Liver (tissue), 9 donors: ENCODE data around the gene ENOX2. TPM values are rescaled to one million over a fixed set of nuclear protein-coding genes. Genes with fewer than 3 reads are reported as not detected.

ENCODE experiments used
- DNase-seq: peaks from one replicate; pipeline ENCODE4 v3.0.0-alpha.2; 2017; ENCODE audit warnings: low spot score
- H3K27ac ChIP-seq, 2 donors: one replicate each; pipeline ENCODE4 v1.7.0; 2013; ENCODE audit warnings: inconsistent platforms in 2 of 2, low read length in 2 of 2, control low read depth in 1 of 2, low read depth in 1 of 2, mild to moderate bottlenecking in 1 of 2
- H3K27me3 ChIP-seq, 4 donors: one replicate each; pipeline versions ENCODE4 v1.6.1 to v1.7.0; 2013; ENCODE audit warnings: low read length in 3 of 4, inconsistent platforms in 1 of 4, mild to moderate bottlenecking in 1 of 4, moderate library complexity in 1 of 4; ENCODE audit not compliant: control insufficient read depth in 4 of 4, insufficient read depth in 4 of 4
- H3K36me3 ChIP-seq, 4 donors: one replicate each; pipeline versions ENCODE4 v1.6.1 to v1.7.0; 2013; ENCODE audit warnings: low read length in 3 of 4, mild to moderate bottlenecking in 3 of 4, low read depth in 1 of 4, moderate library complexity in 1 of 4; ENCODE audit not compliant: control insufficient read depth in 4 of 4, insufficient read depth in 3 of 4
- H3K4me1 ChIP-seq, 4 donors: one replicate each; pipeline versions ENCODE4 v1.6.1 to v1.7.0; 2013; ENCODE audit warnings: low read length in 3 of 4, mild to moderate bottlenecking in 3 of 4, moderate library complexity in 1 of 4; ENCODE audit not compliant: control insufficient read depth in 4 of 4, insufficient read depth in 4 of 4
- H3K4me3 ChIP-seq, 3 donors: one replicate each; pipeline versions ENCODE4 v1.6.1 to v1.7.0; 2013; ENCODE audit warnings: low read length in 3 of 3, control low read depth in 1 of 3, low read depth in 1 of 3, mild to moderate bottlenecking in 1 of 3
- H3K9ac ChIP-seq, 2 donors: one replicate each; pipeline ENCODE4 v1.7.0; 2013; ENCODE audit warnings: low read length in 2 of 2, mild to moderate bottlenecking in 2 of 2, moderate library complexity in 2 of 2, control low read depth in 1 of 2, low read depth in 1 of 2
- H3K9me3 ChIP-seq, 4 donors: one replicate each; pipeline versions ENCODE4 v1.6.1 to v1.7.0; 2013; ENCODE audit warnings: low read length in 3 of 4; ENCODE audit not compliant: control insufficient read depth in 4 of 4
- ATF3 ChIP-seq: IDR thresholded peaks from 2 replicates; pipeline ENCODE4 v1.6.1; 2016; ENCODE audit warnings: antibody characterized with exemption
- CTCF ChIP-seq: fragments of 150-350 bp; IDR thresholded peaks from 2 replicates; pipeline ENCODE4 v1.5.1; 2017; ENCODE audit warnings: improper control_type of control experiment, low read depth, low read length; ENCODE audit not compliant: missing input control
- EGR1 ChIP-seq, 2 donors: IDR thresholded peaks; 2 replicates each; pipeline ENCODE4 v1.6.1; 2016 to 2018; ENCODE audit warnings: antibody characterized with exemption in 2 of 2, low read depth in 2 of 2
- FOXA1 ChIP-seq: IDR thresholded peaks from 2 replicates; pipeline ENCODE4 v1.6.1; 2016; ENCODE audit warnings: antibody characterized with exemption
- FOXA2 ChIP-seq: IDR thresholded peaks from 2 replicates; pipeline ENCODE4 v1.6.1; 2016; ENCODE audit warnings: antibody characterized with exemption
- GABPA ChIP-seq, 2 donors: IDR thresholded peaks in 1 of 2; conservative IDR thresholded peaks in 1 of 2; 2 replicates each; pipeline ENCODE4 v1.6.1; 2016; ENCODE audit warnings: antibody characterized with exemption in 2 of 2, mild to moderate bottlenecking in 1 of 2, moderate library complexity in 1 of 2
- HNF4G ChIP-seq: IDR thresholded peaks from 2 replicates; pipeline ENCODE4 v1.6.1; 2016; ENCODE audit warnings: antibody characterized with exemption
- JUND ChIP-seq, 2 donors: IDR thresholded peaks; 2 replicates each; pipeline ENCODE4 v1.6.1; 2016; ENCODE audit warnings: antibody characterized with exemption in 2 of 2
- MAX ChIP-seq: IDR thresholded peaks from 2 replicates; pipeline ENCODE4 v1.6.1; 2016; ENCODE audit warnings: antibody characterized with exemption
- NR2F2 ChIP-seq: IDR thresholded peaks from 2 replicates; pipeline ENCODE4 v1.6.1; 2016; ENCODE audit warnings: antibody characterized with exemption
- RAD21 ChIP-seq, 2 donors: IDR thresholded peaks; 2 replicates each; pipeline ENCODE4 v1.6.1; 2016; ENCODE audit warnings: antibody characterized with exemption in 2 of 2, mild to moderate bottlenecking in 2 of 2
- REST ChIP-seq: IDR thresholded peaks from 2 replicates; pipeline ENCODE4 v1.6.1; 2016; ENCODE audit warnings: antibody characterized with exemption, mild to moderate bottlenecking
- RXRA ChIP-seq, 2 donors: IDR thresholded peaks; 2 replicates each; pipeline ENCODE4 v1.6.1; 2017 to 2018; ENCODE audit warnings: antibody characterized with exemption in 2 of 2, mild to moderate bottlenecking in 1 of 2
- SP1 ChIP-seq: IDR thresholded peaks from 2 replicates; pipeline ENCODE4 v1.6.1; 2018; ENCODE audit warnings: antibody characterized with exemption, mild to moderate bottlenecking
- TAF1 ChIP-seq: conservative IDR thresholded peaks from 2 replicates; pipeline ENCODE4 v1.6.1; 2016; ENCODE audit warnings: antibody characterized with exemption, mild to moderate bottlenecking
- YY1 ChIP-seq: IDR thresholded peaks from 2 replicates; pipeline ENCODE4 v1.6.1; 2016; ENCODE audit warnings: antibody characterized with exemption, mild to moderate bottlenecking
- ZBTB33 ChIP-seq: IDR thresholded peaks from 2 replicates; pipeline ENCODE4 v1.6.1; 2016; ENCODE audit warnings: antibody characterized with exemption
- WGBS: extraction: QIAGEN DNeasy Blood & Tissue Kit; methylation state at CpG from one replicate; pipeline ENCODE4 v1.1.7; 2013; 5-methylcytosine and 5-hydroxymethylcytosine counted together
- polyA plus RNA-seq, 2 donors: library from polyadenylated mRNA; stranded (reverse) in 1 of 2; unstranded in 1 of 2; fragments of 200-250 nt in 1 of 2; fragments of >200 nt in 1 of 2; fragmentation: Nextera tagmentation in 1 of 2; extraction: Ambion mirVana in 1 of 2; gene quantifications; one replicate each; pipeline versions ENCODE4 v1.2.1 to v1.2.3, GENCODE V29; 2013 to 2015
- total RNA-seq, 2 donors: library from RNA; depleted of rRNA; stranded (reverse); fragments of >200 nt; gene quantifications; one replicate each; pipeline ENCODE4 v1.2.3, GENCODE V29; 2014
- donor health status: healthy.
- donor health status: healthy.
- donor health status: healthy.
- donor health status: healthy.
- donor health status: healthy.

ENOX2 gene
- total and polyA plus RNA-seq, 4 donors = 5.0 to 11.5 (median 6.5) TPM

- no peak for TF ChIP-seq ZBTB33
- no peak for TF ChIP-seq JUND (IDR thresholded peaks at IDR 0.05)
- no peak for TF ChIP-seq EGR1 (IDR thresholded peaks at IDR 0.05; ENCODE audit: low read depth in 2 of 2)
- no peak for TF ChIP-seq HNF4G
- TF ChIP-seq RAD21 (IDR thresholded peaks at IDR 0.05) = no peak
- TF ChIP-seq SP1 = no peak
- TF ChIP-seq TAF1 = no peak
- TF ChIP-seq REST = no peak
- Histone ChIP-seq H3K27ac (no peak overlapping the region), H3K9me3 (no peaks in the 10 kb centered on the region), H3K27me3 (no peaks in the 10 kb centered on the region), H3K4me3 (no peak overlapping the region), H3K4me1 (no peaks in the 10 kb centered on the region), H3K9ac (no peak overlapping the region), H3K36me3 (no peaks in the 10 kb centered on the region)
- 95% methylated on average over 2 of the region's 2 CpGs for WGBS
- no peak for DNase-seq
Observed at GRCh38 chrX:130771230-130771629, 131.8 kb downstream of the ENOX2 start.

- Histone ChIP-seq H3K27me3 (no peaks in the 10 kb centered on the region), H3K4me1 (no peaks in the 10 kb centered on the region), H3K9ac (no peak overlapping the region), H3K27ac (no peak overlapping the region), H3K36me3 (no peaks in the 10 kb centered on the region), H3K4me3 (no peak overlapping the region), H3K9me3 (no peaks in the 10 kb centered on the region)
- no peak for TF ChIP-seq NR2F2
- no peak for TF ChIP-seq FOXA1
- TF ChIP-seq ATF3 = no peak
- TF ChIP-seq YY1 = no peak
- no peak for TF ChIP-seq MAX
- TF ChIP-seq EGR1 (IDR thresholded peaks at IDR 0.05; ENCODE audit: low read depth in 2 of 2) = no peak
- no peak for TF ChIP-seq FOXA2
- 84% methylated on average over 3 of the region's 3 CpGs for WGBS
- DNase-seq = no peak
Observed at GRCh38 chrX:130770615-130771014, 132.4 kb downstream of the ENOX2 start.

GRCh38 chrX:130769835-130770234, 133.2 kb downstream of the ENOX2 start:
- Histone ChIP-seq H3K27me3 (no peaks in the 10 kb centered on the region), H3K36me3 (no peaks in the 10 kb centered on the region), H3K9me3 (no peaks in the 10 kb centered on the region), H3K4me3 (no peak overlapping the region), H3K27ac (no peak overlapping the region), H3K4me1 (no peaks in the 10 kb centered on the region), H3K9ac (no peak overlapping the region)
- WGBS = 88% methylated on average over 4 of the region's 4 CpGs
- DNase-seq = no peak
- TF ChIP-seq EGR1 (IDR thresholded peaks at IDR 0.05; ENCODE audit: low read depth in 2 of 2) (no peak), RAD21 (IDR thresholded peaks at IDR 0.05) (no peak), FOXA2 (no peak), ATF3 (no peak), YY1 (no peak), GABPA (IDR thresholded peaks at IDR 0.05 in 1 of 2, conservative IDR thresholded peaks at IDR 0.05 in 1 of 2) (no peak), SP1 (no peak), NR2F2 (no peak), TAF1 (no peak), RXRA (IDR thresholded peaks at IDR 0.05) (no peak), HNF4G (no peak), CTCF (no peak)
